ENCODE measurements around the gene EPOP.
"Not testable (repeated sequence)": the region's sequence is repeated elsewhere in the genome, so short reads cannot be mapped to it uniquely, and the experiment has no call there.

Gene EPOP

DNA sequence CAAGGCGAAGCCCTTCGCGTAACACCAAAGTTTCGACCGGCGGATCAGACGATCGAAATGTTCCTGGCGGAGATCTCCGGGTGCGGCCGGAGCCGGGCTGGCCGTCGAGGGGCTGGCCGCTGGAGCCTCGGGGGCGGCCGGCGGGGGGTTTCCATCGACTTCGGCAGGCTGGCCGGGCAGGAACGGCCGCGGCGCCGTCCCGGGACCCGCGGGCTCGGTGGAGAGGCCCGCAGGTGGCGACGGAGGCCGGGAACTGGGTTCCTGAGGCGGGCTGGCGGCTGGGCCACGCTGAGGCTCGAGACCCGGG lies 1.1 kb downstream of the EPOP start:
- no peak for DNase-seq

DNA sequence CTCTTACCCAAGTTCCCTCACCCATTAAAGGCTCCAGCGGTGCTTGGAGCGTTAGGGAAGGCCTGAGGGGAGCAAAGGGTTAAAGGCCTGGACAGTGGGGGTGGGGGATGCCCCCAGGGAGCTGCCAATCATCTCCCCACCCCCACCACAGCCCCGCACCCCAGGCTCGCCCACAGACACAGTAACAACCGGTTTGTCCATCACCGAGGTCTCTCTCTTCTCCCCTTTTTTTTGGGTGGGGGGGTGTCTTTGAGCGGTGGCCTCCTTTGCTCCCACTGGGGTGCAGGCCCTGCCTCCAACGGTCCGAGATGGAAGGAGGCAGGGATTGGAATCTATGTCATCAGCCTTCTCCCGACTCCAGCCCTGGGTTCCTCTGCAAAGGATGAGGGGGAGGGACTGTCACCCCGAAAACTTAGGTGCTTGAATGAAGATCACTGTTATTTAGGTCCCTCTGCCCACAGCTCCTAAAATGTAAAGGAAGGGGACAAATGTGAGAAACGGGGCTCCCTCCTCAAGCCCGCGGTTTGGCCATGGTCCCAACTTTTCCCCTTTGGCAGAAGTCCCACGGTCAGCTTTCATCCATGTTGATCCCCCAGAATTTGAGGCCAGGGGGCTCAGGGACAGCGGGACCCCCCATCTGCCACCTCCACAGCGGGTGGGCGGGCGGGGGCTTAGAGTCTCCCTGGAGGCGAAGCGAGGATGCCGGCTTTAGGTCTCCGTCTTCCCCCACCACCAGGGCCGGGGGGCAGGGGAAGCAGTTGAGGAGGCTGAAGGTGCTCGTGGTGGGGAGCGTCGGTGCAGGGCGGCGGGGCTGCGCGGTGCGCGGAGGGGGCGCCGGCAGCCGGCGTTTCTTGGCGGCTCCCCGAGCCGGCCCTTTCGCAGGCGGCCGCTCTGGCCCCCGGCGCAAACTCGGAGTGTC lies 1.7 kb downstream of the EPOP start:
- no peak for DNase-seq

DNA sequence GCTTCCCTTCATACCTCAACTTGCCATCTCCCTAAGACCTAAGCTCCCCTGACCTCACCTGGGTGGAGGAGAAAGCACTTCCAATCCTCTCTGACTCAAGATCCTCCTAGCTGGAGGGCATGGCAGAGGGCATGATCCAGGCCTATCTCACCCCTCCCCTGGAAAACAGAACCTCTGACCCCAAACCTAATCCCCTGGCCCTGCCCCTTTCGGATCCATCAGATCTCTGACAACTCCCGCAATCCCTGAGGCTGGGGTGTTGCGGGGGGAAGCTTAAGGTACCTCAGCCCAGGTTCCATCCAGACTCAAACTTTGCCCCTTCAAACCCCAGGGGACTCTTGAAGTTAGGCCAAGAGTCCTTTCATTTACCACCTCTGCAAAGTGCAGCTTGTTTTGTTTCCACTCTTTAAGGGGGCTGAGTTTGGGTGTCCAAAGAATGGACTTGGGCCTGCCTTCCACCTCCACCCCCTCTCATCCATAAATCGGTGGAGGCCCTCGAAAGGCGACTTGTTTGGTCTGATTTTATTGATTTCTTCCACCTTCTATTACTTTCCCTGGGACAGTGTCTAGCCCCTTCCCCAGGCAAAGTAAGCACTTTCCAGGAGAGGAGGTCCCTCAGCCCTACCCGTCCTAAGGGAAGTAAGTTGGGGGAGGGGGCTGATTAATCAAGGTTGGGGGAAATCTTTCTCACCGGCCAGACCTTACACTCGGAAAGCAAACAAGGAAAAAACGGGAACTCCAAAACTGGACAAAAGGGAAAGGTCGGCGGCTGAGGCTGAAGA lies 2.6 kb downstream of the EPOP start:
- no peak for DNase-seq

DNA sequence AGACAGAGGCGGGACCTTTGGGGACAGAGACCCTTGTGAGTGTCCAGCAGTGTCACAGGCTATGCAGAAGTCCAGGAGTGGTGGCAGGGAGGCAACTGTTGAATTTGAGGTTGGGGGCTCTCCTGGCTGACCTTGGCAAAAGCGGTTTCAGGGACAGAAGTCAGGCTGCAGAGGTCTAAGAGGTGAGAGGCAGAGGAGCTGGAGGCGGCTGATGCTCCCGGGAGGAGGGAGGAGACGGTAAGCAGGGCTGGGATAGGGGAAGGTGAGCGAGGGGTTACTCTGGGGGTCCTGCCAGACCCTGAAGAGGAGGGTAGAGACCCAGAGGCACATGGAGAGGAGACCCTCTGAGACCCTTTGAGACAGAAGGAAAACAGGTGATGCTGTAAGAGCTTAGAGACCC lies 5.2 kb downstream of the EPOP start:
- DNase-seq: no peak

DNA sequence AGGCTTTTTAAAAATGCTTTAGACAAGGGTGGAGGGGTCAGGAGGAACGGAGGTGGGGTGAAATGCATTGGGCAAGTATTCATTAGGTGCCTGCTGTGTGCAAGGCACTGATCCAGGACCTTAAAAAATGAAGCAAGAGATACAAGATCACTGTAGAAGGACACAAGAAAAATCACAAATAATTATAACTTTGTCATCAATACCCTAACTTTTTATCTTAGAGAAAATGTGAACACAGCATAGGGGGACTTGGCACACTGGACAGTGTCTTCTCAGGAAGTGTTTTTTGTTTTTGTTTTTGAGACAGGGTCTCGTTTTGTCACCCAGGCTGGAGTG lies 7.0 kb downstream of the EPOP start:
- no peak for DNase-seq

DNA sequence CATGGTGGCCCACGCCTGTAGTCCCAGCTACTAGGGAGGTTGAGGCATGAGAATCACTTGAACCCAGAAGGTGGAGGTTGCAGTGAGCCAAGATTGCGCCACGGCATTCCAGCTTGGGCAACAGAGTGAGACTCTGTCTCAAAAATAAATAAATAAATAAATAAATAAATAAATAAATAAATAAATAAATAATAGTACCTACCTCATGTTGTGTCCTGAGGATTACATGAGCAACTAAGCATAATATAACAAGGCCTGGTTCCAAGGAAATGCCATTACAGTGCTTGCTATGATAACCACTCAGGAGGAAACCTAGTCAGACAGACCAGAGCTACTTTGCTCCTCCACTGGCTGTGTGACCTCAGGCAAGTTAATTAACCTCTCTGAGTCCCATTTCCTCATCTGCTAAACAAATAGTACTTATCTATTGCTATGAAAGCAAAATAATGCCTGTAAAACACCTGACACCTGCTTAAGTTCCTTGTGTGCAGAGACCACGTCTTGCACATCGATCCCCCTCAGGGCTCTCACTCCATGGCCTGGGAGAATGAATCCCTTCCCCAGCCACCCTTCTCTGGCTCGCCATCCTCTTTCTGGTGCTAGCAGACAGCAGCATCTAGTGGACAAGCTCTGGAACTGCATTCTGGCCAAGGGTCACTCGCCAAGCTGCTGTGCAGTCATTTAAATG lies 7.5 kb downstream of the EPOP start:
- DNase-seq: no peak

DNA sequence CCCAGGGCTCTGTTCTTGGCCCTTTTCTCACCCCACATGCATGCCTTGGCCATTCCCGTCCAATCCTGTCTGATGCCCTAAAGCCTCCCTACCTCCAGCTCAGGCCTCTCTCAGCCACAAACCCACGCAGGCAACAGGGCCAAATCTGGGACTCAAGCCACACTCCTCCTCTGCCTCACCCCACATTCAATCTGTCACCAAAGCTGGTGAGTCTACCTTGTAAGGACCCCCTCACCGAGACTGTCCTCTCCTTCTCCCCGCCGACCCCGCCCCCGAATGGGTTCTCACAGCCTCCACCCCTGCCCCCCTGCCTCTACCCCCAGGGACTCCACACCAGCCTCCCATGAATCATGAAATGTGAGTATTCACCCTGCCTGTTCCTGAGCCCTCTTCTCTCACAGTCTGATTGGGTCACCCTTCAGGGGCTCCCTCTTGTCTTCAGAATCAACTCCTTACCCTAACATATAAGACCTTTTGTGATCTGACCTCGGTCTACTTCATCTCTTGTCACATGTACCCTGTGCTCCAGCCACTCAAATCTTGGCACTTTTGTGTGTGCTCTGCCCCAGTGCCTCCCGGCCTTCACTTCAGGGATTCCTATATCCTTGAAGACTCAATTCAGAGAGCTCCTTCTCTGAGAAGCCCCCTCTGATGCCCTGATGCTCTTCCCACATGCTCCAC lies 10.7 kb downstream of the EPOP start:
- no peak for DNase-seq

DNA sequence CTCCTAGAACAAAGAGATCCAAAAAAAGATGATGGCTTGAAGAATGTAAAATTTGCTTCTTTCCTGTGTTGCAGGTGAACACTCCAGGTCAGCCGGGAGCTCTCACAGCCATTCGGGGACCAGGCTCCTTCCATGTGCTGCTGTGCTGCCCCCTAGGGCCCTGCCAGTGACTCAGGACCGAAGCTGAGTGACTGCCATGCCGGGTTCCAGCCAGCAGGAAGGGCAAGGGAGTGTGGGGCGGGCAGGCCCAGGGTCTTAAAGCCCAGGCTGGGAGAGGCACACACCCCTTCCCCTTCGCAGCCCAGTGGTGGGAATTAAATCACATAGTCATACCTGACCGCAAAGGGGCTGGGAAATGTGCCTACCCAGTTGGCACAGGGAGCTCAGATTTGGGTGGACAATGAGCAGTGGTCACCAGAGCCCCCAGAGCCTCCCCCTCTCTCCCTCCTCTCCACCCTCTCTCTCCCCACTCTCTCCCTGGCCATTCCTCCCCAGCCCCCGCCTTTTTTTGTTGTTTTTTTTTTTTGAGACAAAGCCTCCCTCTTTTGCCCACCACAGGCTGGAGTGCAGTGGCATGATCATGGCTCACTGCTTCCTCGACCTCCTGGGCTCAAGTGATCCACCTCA lies 11.5 kb downstream of the EPOP start:
- DNase-seq: no peak

DNA sequence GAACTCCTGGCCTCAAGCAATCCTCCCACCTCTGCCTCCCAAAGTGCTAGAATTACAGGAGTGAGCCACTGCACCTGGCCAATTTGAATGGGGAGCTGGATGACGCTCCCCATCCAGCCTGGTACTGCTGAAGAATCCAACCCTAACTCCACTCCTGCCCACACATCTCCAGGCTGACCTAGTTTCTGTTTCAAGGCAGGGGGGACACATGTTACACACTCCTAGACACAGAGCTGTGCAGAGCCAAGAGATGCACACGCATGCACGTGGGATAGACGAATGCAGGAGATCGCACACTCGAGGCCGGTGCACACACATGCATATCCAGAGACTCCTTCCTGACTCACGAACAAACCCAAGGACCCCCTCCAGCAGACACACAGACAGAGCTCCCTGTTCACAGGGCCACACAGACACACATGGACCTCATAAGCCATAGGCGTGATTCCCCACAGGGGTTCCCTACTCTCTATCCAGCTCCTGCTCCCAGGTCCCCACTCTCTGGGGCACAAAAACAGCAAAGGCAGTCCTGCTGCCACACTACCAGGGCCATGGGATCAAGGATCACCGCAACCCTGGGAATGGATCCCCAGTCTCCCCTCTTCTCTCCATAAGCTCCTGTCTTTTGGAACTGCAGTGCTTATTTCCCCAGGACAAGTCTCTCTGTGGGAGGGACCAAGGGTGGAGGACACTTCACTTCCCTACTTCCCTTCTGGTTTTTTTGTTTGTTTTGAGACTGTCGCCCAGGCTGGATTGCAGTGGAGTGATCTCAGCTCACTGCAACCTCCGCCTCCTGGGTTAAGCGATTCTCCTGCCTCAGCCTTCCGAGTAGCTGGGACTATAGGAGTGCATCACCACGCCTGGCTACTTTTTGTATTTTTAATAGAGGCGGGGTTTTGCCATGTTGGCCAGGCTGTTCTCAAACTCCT lies 14.4 kb downstream of the EPOP start:
- DNase-seq: no peak

DNA sequence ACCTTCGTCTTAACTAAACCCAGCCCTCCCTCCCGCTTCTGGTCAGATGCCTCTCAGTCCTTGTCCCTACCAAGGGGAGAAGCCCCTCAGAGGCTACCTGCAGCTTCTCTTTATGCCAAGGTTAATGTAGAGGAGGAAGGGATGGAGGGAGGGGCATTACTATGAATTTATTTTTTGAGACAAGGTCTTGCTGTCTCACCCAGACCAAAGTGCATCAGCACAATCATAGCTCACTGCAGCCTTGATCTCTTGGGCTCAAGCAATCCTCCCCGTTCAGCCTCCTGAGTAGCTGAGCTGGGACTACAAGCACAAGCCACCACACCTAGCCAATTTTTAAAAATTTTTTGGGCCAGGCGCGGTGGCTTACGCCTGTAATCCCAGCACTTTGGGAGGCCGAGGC lies 15.3 kb downstream of the EPOP start:
- no peak for DNase-seq

DNA sequence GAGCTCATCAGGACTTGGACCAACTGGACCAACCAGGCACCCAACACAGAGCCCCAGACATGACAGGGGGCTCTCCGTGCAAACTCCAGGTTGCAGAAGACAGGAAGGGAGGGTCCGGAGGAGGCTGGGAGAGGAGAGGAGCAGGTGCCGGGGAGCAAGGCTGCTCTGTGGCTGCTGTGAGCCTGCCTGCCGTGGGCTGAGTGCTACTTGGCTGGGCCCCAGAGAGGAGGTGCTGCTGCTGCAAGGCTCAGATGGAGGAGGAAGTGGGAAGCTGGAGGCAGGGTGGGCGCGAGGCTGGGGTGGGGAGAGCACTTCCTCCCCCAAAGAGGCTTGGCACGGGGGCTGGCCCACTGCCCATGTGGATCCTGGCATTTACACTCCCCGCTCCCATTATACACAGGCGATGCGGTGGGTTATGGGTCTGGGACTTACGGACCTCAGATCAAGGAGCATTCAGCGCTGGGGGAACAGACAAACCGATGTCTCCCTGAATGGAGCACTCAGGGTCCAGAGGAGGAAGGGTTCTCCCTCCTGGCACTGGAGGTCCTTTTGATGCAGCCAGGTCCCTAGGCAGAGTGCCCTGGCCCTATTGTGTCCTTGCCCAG lies 15.9 kb downstream of the EPOP start:
- no peak for DNase-seq

DNA sequence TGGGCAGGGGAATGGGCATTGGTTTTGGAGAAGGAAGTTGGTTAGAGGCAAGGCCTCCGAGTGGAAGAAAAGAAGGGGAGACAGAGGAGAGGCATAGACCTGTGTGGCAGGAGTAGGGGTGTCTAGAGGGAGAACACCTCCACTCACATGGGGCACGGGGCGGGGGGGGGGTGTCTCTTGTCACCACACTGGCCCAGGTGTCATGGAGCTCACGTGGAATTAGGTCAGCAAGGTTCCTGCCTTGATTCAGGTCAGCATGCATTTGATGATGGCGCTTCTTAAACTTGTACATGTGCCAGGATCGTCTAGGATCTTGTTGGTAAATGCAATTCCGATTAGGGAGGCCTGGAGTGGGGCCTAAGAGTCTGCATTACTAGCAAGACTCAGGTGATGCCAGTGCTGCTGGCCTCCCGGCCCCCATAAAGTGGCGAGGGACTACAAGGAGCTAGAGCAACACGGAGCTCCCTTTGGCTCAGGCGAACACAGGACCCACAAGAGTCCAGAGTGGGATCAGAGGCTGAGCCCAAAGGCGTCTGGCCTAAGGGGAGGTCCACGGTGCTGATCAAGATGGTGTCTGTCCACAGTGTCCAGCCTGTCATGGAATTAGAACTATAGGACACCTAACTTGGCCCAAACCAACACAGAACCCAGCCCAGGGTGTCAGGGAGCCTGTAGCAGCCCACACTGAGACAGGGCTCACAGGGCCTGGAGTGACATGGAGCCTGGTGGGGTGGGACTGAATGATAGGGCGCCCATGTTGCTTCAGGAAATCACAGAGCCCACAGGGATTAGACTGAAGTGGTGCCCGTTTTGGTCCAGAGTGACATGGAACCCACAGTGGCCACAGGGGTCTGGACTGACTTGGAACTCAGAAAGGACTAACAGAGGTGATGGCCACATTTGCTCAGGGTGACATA lies 16.7 kb downstream of the EPOP start:
- no peak for DNase-seq

DNA sequence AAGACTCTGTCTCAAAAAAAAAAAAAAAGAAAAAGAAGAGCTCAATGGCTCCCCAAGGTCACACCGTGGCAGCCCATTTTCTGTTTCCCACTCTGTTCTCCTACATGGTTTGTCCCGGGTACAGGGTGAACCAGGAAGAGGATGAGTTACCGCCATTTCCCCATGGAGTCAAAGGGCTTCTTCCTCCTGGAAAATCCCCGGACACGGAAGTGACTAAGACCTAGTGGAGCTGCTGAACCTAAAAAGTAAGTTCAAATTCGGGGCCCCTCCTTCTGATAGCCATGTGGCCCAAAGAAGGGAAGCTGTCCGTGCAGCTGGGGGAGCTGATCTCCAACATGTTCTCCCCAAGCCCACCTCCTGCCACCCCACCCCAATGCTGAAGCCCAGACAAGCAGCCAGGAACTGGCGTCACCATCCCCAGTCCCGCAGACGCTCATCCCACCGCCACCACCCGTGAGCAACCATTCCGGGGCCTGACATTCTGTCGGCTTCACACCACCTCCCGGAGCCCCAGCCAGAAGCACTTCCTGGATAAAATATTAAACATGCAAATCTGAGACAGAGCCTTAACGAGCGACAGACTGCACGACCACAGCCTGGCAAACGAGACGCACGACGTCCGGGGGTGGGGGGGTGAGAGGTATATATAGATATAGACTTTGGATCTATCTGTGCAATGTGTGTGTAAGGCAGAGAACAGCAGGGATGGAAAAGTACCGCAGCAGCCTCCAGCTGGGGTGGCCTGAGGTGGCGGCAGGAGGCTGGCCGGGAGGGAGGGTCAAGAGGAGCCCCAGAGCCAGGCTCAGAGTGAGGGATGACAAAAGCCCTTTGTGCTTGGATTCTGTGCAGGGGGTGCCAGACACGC lies 17.6 kb downstream of the EPOP start:
- no peak for DNase-seq

DNA sequence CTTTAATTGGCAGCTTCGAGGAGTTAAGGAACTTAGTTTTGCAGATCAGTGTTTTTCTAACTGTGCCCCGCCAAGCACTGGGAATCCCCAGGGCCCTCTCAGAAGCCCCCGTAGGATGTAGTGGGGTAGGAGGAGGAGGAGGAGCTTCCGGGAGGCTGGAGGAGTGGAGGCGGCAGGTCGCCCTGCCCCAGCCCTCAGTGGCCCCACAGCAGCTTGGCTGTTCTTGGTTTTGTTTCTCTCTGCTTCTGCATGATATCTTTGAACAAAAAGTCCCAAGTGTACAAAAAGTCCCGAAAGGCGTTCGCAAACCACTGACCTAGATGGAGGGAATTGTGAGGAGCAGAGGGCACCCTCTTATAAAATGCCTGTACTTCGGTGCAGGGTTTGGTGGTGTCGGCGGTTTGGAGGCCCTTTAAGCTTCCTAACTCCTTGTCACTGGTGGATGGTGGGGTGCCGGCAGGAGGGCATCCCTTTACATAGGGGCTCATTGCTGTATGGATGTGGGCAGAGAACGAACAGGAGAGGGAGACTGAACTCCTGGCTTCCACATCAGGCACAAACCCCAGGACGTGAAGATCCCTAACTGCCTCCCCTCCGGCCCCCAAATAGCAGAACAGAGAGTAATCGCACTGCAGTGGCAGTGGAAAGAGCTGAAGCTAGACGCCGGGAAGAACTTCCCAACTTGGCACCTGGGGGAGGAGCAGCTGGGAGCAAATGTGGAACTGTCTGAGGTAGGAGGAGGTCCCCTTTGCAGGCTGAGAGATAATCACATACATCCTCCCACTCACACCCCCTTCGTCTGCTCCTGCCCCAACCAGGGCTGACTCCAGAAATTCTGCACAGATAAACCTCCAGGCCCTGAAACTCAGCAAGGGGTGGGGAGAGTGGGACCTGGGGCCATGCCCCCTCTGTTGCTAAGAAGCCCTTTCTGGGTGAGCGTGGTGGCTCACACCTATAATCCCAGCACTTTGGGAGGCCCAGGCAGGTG lies 20.1 kb downstream of the EPOP start:
- DNase-seq: no peak

DNA sequence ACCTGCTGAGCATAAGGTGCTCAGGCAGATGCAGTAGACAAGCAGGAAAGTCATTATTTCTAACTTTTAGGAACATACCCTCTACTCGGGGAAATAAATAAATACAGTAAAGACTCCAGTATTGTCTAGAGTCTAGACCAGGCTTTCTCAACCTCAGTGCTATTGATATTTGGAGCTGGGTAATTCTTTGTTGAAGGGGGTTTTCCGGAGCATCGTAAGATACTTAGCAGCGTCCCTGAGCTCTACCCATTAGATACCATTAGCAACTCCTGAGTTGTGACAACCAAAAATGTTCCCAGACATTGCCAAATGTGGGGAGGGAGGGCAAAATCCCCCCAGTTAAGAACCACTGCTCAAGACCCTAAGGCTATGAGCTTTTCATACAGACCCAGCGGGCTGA lies 21.1 kb downstream of the EPOP start:
- DNase-seq: no peak

DNA sequence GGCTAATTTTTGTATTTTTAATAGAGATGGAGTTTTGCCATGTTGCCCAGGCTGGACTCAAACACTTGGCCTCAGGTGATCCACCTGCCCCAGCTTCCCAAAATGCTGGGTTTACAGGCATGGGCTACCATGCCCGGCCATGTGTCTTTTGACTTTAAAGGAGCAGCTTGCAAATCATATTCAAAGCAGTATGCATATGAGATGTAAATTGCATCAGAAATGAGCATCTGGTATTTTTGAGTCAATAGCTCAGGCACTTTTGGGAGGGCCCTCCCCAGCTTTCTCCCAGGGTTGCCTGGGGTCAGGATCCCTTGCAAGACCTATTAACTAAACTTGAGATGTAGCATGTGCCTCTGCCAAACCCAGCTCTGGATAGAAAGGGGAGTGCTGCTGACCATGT lies 21.5 kb downstream of the EPOP start:
- no peak for DNase-seq

DNA sequence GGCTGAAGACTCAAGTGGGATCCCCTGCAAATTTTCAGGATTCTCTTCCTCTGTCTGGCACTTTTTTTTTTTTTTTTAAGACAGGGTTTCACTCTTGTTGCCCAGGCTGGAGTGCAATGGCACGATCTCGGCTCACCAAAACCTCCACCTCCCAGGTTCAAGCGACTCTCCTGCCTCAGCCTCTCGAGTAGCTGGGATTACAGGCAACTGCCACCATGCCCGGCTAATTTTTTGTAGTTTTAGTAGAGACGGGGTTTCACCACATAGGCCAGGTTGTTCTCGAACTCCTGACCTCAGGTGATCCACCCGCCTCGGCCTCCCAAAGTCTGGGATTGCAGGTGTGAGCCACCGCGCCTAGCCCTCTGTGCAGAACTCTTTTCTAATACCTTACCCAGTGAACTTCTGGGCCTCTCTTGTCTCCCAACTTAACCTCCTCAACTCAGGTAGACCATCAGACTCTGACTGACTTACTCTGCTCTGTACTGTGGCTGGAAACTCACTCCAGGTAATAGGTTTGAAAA lies 24.0 kb downstream of the EPOP start:
- DNase-seq: not testable (repeated sequence)

DNA sequence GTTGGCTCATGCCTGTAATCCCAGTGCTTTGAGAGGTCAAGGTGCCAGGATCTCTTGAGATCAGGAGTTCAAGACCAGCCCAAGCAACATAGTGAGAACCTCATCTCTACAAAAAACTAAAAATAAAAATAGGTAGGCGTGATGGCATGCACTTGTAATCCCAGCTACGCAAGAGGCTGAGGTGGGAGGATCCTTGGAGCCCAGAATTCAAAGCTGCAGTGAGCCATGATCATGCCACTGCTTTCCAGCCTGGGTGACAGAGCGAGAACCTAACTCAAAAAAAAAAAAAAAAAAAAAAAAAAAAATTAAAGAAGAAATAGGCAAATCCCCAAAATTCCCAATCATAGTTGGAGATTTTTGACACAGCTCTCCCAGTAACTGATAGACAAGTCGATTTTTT lies 36.8 kb downstream of the EPOP start:
- DNase-seq: no peak
